Stimulated activated CD4-positive, alpha-beta T cell treated with anti-CD3 and anti-CD28 coated beads, Interleukin-15, amount 100 ng/mL, for 1 hour (primary cell): Measurements from ENCODE around the gene CCR2.

Experiments
- DNase-seq, 2 donors: peaks; one replicate each; pipeline ENCODE4 v3.0.0-alpha.2; 2020; ENCODE audit warnings: low read depth in 1 of 2, low spot score in 1 of 2

Gene CCR2

GRCh38 chr3:46354478-46354877 lies 567 bp downstream of the CCR2 start:
- DNase-seq, result no peak

- no peak for DNase-seq
Measured at GRCh38 chr3:46354984-46355383, 1.1 kb downstream of the CCR2 start.

GRCh38 chr3:46356276-46356675 lies 2.4 kb downstream of the CCR2 start:
- no peak for DNase-seq

GRCh38 chr3:46356909-46357308 lies 3.0 kb downstream of the CCR2 start:
- no peak for DNase-seq

- DNase-seq, result no peak
Measured at GRCh38 chr3:46358466-46358865, 4.6 kb downstream of the CCR2 start.

- no peak for DNase-seq
Measured at GRCh38 chr3:46359733-46360493, 6.0 kb downstream of the CCR2 start.

- no peak for DNase-seq
Measured at GRCh38 chr3:46360907-46361306, 7.0 kb downstream of the CCR2 start.

GRCh38 chr3:46361408-46362283 lies 7.7 kb downstream of the CCR2 start:
- DNase-seq, result no peak

- DNase-seq, result no peak
Measured at GRCh38 chr3:46365041-46365440, 11.1 kb downstream of the CCR2 start.

- DNase-seq, result no peak
Measured at GRCh38 chr3:46365737-46366524, 12.0 kb downstream of the CCR2 start.

- no peak for DNase-seq
Measured at GRCh38 chr3:46367811-46368210, 13.9 kb downstream of the CCR2 start.

GRCh38 chr3:46368569-46368968 lies 14.7 kb downstream of the CCR2 start:
- DNase-seq, result peak in 1 of 2 donors; percentile 37

- no peak for DNase-seq
Measured at GRCh38 chr3:46369151-46369550, 15.2 kb downstream of the CCR2 start.

- DNase-seq, result no peak
Measured at GRCh38 chr3:46369675-46370132, 15.8 kb downstream of the CCR2 start.

- no peak for DNase-seq
Measured at GRCh38 chr3:46370839-46371518, 17.1 kb downstream of the CCR2 start, which contains the start of gene CCR5. Gene CCR5, plus strand, starts transcription at chr3:46370946. Its CDS starts 1,957 bp downstream, at chr3:46372903.

- DNase-seq, result no peak
Measured at GRCh38 chr3:46371519-46372340, 17.8 kb downstream of the CCR2 start.

GRCh38 chr3:46372492-46373359 lies 18.8 kb downstream of the CCR2 start:
- DNase-seq, result no peak

GRCh38 chr3:46374755-46375154 lies 20.8 kb downstream of the CCR2 start:
- no peak for DNase-seq

GRCh38 chr3:46375218-46375617 lies 21.3 kb downstream of the CCR2 start:
- DNase-seq, result no peak
